ENCODE data around the gene RLN1. TPM values are rescaled to one million over a fixed set of nuclear protein-coding genes. Genes with fewer than 3 reads are reported as not detected.

The RLN1 gene
- total RNA-seq, 1 experiment from 2014 or later = not detected

Other genes starting within 250 kb of the RLN1 start
- not detected in 2 replicates for gene INSL6, start 154.2 kb downstream of the RLN1 start, total RNA-seq (2014; rRNA removed; shearing (Covaris generic); ENCODE audit: low replicate concordance)
- gene INSL4, start 108.5 kb downstream of the RLN1 start, total RNA-seq (2014; rRNA removed; shearing (Covaris generic); ENCODE audit: low replicate concordance) = not detected in 2 replicates
- not detected in 2 replicates for gene RLN2, start 35.2 kb downstream of the RLN1 start, total RNA-seq (2014; rRNA removed; shearing (Covaris generic); ENCODE audit: low replicate concordance)
- gene PLGRKT, start 98.0 kb upstream of the RLN1 start, total RNA-seq (2014; rRNA removed; shearing (Covaris generic); ENCODE audit: low replicate concordance) = 12.9 and 14.1 TPM in 2 replicates
- 0.05 and 0.13 TPM in 2 replicates for gene CD274, start 110.7 kb upstream of the RLN1 start, total RNA-seq (2014; rRNA removed; shearing (Covaris generic); ENCODE audit: low replicate concordance)
- 0.82 and 1.1 TPM in 2 replicates for gene PDCD1LG2, start 170.7 kb upstream of the RLN1 start, total RNA-seq (2014; rRNA removed; shearing (Covaris generic); ENCODE audit: low replicate concordance)